Fibroblast of pulmonary artery (primary cell): Measurements from ENCODE around the gene INTS4.
A peak's percentile ranks its signal among the peaks of the same experiment; 100 is the strongest.
"Not testable (repeated sequence)": the region's sequence is repeated elsewhere in the genome, so short reads cannot be mapped to it uniquely, and the experiment has no call there.

ENCODE experiments used
- DNase-seq: peaks from one replicate; pipeline ENCODE4 v3.0.0-alpha.2; 2010; ENCODE audit warnings: low read depth
- H3K4me3 ChIP-seq: replicated peaks from 2 replicates; pipeline ENCODE4 v1.5.1; 2011; ENCODE audit warnings: low read depth, mild to moderate bottlenecking, control low read depth, low read length, moderate library complexity
- TF ChIP-seq, protein P1 (sequence below): IDR thresholded peaks from 2 replicates; pipeline ENCODE4 v1.5.1; 2011; ENCODE audit warnings: mild to moderate bottlenecking, control low read depth, low read length, inconsistent platforms; ENCODE audit errors: missing control alignments

The INTS4 gene

GRCh38 chr11:78010304-78010703, 15.8 kb upstream of the INTS4 start:
- DNase-seq: no peak
- no peak overlapping the region for H3K4me3 ChIP-seq
- TF ChIP-seq, protein P1, sequence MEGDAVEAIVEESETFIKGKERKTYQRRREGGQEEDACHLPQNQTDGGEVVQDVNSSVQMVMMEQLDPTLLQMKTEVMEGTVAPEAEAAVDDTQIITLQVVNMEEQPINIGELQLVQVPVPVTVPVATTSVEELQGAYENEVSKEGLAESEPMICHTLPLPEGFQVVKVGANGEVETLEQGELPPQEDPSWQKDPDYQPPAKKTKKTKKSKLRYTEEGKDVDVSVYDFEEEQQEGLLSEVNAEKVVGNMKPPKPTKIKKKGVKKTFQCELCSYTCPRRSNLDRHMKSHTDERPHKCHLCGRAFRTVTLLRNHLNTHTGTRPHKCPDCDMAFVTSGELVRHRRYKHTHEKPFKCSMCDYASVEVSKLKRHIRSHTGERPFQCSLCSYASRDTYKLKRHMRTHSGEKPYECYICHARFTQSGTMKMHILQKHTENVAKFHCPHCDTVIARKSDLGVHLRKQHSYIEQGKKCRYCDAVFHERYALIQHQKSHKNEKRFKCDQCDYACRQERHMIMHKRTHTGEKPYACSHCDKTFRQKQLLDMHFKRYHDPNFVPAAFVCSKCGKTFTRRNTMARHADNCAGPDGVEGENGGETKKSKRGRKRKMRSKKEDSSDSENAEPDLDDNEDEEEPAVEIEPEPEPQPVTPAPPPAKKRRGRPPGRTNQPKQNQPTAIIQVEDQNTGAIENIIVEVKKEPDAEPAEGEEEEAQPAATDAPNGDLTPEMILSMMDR: no peak

- DNase-seq: no peak
- TF ChIP-seq, protein P1: no peak
Observed at GRCh38 chr11:78009062-78009461, 14.6 kb upstream of the INTS4 start.

GRCh38 chr11:78000193-78000592, 5.7 kb upstream of the INTS4 start:
- TF ChIP-seq, protein P1: peak; percentile 79

More at GRCh38 chr11:78009062-78009461, 14.6 kb upstream of the INTS4 start:
- H3K4me3 ChIP-seq: no peak overlapping the region

DNA sequence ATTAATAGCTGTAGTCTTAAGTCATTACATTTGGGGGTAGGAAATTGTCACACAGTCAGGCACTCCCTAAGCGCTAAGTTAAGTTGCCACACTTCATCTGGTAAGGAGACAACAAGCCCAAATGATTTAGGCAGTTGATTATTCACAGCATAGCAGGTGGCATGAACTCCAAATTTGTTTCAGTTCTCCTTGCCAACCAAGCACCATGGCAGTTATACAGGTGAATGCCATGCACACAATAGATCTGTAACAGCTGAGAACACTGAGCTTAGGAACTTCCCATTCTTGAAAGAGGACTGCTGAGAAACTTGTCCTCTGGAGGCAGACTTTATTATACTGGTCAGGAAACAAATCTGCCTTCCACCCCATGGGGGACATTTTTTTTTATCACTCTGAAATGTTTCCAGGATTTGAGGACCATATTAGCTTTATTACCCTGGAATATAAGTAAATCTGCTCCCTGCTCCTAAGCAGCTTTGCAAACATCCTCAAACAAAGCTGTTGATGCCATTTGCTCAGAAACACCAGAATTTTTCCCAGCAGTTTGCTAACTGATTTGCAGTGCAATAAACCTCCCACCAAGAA, 5.1 kb upstream of the INTS4 start:
- no peak overlapping the region for H3K4me3 ChIP-seq
- DNase-seq: no peak
- TF ChIP-seq, protein P1: no peak

More at GRCh38 chr11:78000193-78000592, 5.7 kb upstream of the INTS4 start:
- peak; percentile 88 for DNase-seq
- no peak overlapping the region for H3K4me3 ChIP-seq

- peak overlapping the region; percentile 81 for H3K4me3 ChIP-seq
- DNase-seq: no peak
- TF ChIP-seq, protein P1: no peak
Observed at GRCh38 chr11:77993902-77994301, 566 bp downstream of the INTS4 start.

GRCh38 chr11:77990981-77991380, 3.5 kb downstream of the INTS4 start:
- DNase-seq: no peak
- H3K4me3 ChIP-seq: no peak overlapping the region
- TF ChIP-seq, protein P1: no peak

GRCh38 chr11:77986456-77986855, 8.0 kb downstream of the INTS4 start:
- not testable (repeated sequence) for H3K4me3 ChIP-seq, DNase-seq
